ENCODE data around the gene S100P. TPM values are rescaled to one million over a fixed set of nuclear protein-coding genes. Genes with fewer than 3 reads are reported as not detected.

S100P gene
- total RNA-seq, 1 donor from 2014 or later = not detected

DNA sequence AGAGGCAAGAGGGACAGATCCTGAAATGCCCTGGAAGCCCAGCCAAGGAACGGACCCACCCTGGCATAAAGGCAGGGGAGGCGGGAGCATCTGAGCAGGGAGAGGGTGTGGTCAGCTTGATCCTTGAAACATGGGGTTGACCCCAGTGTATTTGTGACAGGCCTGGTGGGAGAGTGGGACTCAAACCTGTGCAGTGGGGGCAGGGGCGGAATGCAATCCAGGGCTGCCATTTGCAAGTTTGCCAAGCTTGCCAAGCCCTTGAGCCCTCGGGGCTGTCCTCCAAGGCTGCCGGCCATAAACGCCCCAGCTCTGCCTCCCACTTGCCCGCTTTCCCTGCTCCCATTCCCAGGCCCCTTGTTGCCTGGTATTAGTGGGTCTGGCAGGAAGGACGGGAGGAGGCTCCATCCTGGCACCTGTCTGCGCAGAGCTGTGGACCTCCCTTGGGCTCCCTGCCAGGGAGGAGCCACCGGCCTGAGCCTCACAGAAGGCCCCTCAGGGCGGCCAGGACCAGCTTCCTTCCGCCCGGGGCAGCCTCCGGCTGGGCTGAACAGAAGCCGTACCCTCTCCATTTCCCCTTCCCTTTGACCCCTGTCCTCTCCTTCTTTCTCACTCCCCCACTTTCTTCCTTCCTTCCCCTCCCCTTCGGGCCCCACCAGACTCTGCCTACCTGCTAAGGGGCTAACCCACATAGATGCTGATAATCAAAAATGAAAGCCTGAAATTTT is 661 bp downstream of the S100P start:
- no peak for DNase-seq (ENCODE audit: low spot score)
- H3K27ac Mint-ChIP-seq (ENCODE audit: unreplicated experiment) = peak overlapping the region; percentile 68
- no peaks in the 10 kb centered on the region for H3K36me3 Mint-ChIP-seq (ENCODE audit: low read depth, unreplicated experiment)
- no peaks in the 10 kb centered on the region for H3K9me3 Mint-ChIP-seq (ENCODE audit: unreplicated experiment)
- H3K4me3 Mint-ChIP-seq (ENCODE audit: unreplicated experiment) = no peak overlapping the region
- TF ChIP-seq, protein P1, sequence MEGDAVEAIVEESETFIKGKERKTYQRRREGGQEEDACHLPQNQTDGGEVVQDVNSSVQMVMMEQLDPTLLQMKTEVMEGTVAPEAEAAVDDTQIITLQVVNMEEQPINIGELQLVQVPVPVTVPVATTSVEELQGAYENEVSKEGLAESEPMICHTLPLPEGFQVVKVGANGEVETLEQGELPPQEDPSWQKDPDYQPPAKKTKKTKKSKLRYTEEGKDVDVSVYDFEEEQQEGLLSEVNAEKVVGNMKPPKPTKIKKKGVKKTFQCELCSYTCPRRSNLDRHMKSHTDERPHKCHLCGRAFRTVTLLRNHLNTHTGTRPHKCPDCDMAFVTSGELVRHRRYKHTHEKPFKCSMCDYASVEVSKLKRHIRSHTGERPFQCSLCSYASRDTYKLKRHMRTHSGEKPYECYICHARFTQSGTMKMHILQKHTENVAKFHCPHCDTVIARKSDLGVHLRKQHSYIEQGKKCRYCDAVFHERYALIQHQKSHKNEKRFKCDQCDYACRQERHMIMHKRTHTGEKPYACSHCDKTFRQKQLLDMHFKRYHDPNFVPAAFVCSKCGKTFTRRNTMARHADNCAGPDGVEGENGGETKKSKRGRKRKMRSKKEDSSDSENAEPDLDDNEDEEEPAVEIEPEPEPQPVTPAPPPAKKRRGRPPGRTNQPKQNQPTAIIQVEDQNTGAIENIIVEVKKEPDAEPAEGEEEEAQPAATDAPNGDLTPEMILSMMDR (IDR thresholded peaks at IDR 0.05; ENCODE audit: unreplicated experiment) = no peak
- peaks cover 17% of the 10 kb centered on the region for H3K4me1 Mint-ChIP-seq (ENCODE audit: unreplicated experiment)
- H3K27me3 Mint-ChIP-seq (ENCODE audit: unreplicated experiment) = peaks cover 3% of the 10 kb centered on the region

DNA sequence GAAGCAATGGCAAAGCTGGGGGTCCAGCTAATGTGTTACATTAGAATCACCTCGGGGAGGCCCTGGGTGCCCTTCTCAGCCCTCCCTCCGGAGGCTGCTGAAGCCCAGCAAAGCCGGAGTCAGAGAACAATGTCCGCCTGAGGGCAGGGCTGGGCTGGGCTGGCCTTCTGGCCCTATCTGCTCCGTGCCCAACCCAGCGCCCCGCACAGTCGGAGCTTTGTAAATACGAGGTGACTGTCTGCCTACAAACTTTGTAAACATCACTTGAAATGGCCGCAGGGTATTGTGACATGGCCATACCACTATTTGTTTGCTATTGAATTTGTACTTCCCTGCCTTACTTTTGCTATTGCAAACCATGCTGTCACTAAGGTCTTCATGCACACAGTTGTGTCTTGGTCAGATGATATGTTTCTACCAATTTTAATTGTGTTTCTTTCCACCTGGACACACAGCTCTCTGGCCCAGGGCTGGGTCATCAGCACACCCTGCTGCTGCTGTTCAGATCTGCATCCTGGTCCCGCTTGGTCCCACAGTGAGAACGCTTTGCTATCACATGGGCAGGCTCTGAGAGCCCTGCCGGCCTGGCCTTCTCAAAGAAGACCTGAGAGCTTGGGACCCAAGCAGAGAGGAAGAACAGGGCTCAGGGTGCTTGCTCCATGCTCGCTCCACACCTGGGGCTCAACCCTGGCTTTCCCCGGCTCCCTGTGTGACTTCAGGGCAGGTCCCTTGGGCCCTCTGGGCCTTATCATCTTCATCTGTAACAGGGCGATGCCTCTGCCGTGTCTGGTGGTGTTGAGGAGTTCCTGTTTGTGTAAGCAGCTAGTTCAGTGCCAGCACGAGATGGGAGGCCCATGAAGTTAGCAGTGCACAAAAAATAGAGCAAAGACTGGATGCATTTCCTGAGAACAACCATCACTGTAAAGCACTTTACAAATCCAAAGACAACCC is 2.3 kb downstream of the S100P start:
- no peak overlapping the region for H3K4me3 Mint-ChIP-seq (ENCODE audit: unreplicated experiment)
- TF ChIP-seq, protein P1 (IDR thresholded peaks at IDR 0.05; ENCODE audit: unreplicated experiment) = no peak
- no peak overlapping the region for H3K27ac Mint-ChIP-seq (ENCODE audit: unreplicated experiment)
- no peak for DNase-seq (ENCODE audit: low spot score)
- peaks cover 3% of the 10 kb centered on the region for H3K27me3 Mint-ChIP-seq (ENCODE audit: unreplicated experiment)
- no peaks in the 10 kb centered on the region for H3K9me3 Mint-ChIP-seq (ENCODE audit: unreplicated experiment)
- peaks cover 21% of the 10 kb centered on the region for H3K4me1 Mint-ChIP-seq (ENCODE audit: unreplicated experiment)
- H3K36me3 Mint-ChIP-seq (ENCODE audit: low read depth, unreplicated experiment) = no peaks in the 10 kb centered on the region

DNA sequence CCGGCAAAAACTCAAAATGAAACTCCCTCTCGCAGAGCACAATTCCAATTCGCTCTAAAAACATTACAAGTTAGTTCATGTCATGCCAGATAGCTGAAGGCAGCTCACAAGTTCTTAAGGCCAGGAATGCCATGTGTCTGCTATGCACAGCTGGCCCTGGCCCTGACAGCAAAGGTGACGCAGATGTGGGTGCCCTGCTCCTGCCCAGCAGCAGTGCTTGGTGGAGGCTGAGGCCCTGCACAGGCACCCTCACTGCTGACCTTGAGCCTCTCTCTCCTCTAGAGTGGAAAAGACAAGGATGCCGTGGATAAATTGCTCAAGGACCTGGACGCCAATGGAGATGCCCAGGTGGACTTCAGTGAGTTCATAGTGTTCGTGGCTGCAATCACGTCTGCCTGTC is 2.9 kb downstream of the S100P start:
- Mint-ChIP-seq H3K36me3 (ENCODE audit: low read depth, unreplicated experiment) (no peaks in the 10 kb centered on the region), H3K4me3 (ENCODE audit: unreplicated experiment) (no peak overlapping the region), H3K27ac (ENCODE audit: unreplicated experiment) (no peak overlapping the region), H3K4me1 (ENCODE audit: unreplicated experiment) (peaks cover 21% of the 10 kb centered on the region), H3K9me3 (ENCODE audit: unreplicated experiment) (no peaks in the 10 kb centered on the region), H3K27me3 (ENCODE audit: unreplicated experiment) (peaks cover 2% of the 10 kb centered on the region)
- TF ChIP-seq, protein P1 (IDR thresholded peaks at IDR 0.05; ENCODE audit: unreplicated experiment) = no peak
- no peak for DNase-seq (ENCODE audit: low spot score)

DNA sequence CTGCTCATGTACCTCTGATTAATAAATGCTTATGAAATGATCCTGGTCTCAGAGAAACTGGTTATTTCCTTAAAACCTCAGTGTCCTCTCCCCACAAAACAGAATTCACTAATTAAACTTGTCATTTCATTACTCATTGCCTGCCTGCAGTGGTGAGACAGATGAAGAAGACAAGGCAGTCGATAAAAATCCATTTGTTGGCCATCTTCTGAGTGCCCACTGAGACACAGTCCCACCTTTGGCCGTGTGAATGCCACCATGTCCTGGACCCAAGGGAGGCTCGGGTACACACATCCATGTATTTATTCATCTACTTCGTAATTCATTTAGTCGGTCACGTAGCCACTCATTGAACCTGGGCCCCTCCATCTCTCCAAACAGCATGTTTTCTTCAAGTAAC is 3.5 kb downstream of the S100P start:
- Mint-ChIP-seq H3K9me3 (ENCODE audit: unreplicated experiment) (no peaks in the 10 kb centered on the region), H3K27me3 (ENCODE audit: unreplicated experiment) (peaks cover 2% of the 10 kb centered on the region), H3K36me3 (ENCODE audit: low read depth, unreplicated experiment) (no peaks in the 10 kb centered on the region), H3K4me1 (ENCODE audit: unreplicated experiment) (peaks cover 21% of the 10 kb centered on the region), H3K4me3 (ENCODE audit: unreplicated experiment) (no peak overlapping the region), H3K27ac (ENCODE audit: unreplicated experiment) (no peak overlapping the region)
- TF ChIP-seq, protein P1 (IDR thresholded peaks at IDR 0.05; ENCODE audit: unreplicated experiment) = no peak
- no peak for DNase-seq (ENCODE audit: low spot score)
